Measurements from ENCODE around the gene BAIAP2.

- no peak for TF ChIP-seq CTCF (IDR thresholded peaks at IDR 0.05)
- TF ChIP-seq POLR2A (IDR thresholded peaks at IDR 0.05): no peak
These were observed 94.9 kb downstream of the BAIAP2 start for GRCh38 chr17:81129711-81130367.

Data from breast epithelium (tissue), 3 donors.